ENCODE data around the gene FMNL2. TPM values are rescaled to one million over a fixed set of nuclear protein-coding genes. Genes with fewer than 3 reads are reported as not detected.

The FMNL2 gene
- total RNA-seq, 4 donors from 2014 or later = 5.8 to 19.8 (median 16.9) TPM

GRCh38 chr2:152657043-152657442, 322.1 kb downstream of the FMNL2 start:
- Histone ChIP-seq H3K9me3 (no peaks in the 10 kb centered on the region), H3K27me3 (no peaks in the 10 kb centered on the region), H3K27ac (no peak overlapping the region), H3K4me1 (no peaks in the 10 kb centered on the region), H3K4me3 (no peak overlapping the region), H3K36me3 (peaks cover 0 to 90% (median 16%) of the 10 kb centered on the region in 3 donors)
- intact Hi-C loops (cut with DNase I) = no loop called here
- 70 to 71% methylated on average over 4 of the region's 4 CpGs for WGBS, 2 donors
- TF ChIP-seq POLR2A (IDR thresholded peaks at IDR 0.05) (no peak), CTCF (IDR thresholded peaks at IDR 0.05) (no peak)
- DNase-seq = no peak

- Histone ChIP-seq H3K4me3 (no peak overlapping the region), H3K27me3 (no peaks in the 10 kb centered on the region), H3K4me1 (no peaks in the 10 kb centered on the region), H3K9me3 (no peaks in the 10 kb centered on the region), H3K27ac (no peak overlapping the region), H3K36me3 (peaks cover 0 to 95% (median 21%) of the 10 kb centered on the region in 3 donors)
- WGBS, 2 donors = 54 to 78% methylated on average over 1 of the region's 1 CpG
- intact Hi-C loops (cut with DNase I) = no loop called here
- TF ChIP-seq CTCF (IDR thresholded peaks at IDR 0.05) (no peak), POLR2A (IDR thresholded peaks at IDR 0.05) (no peak)
- no peak for DNase-seq
Observed at GRCh38 chr2:152658221-152658620, 323.2 kb downstream of the FMNL2 start.

GRCh38 chr2:152661076-152661475, 326.1 kb downstream of the FMNL2 start:
- Histone ChIP-seq H3K36me3 (peaks cover under 1 to 100% (median 33%) of the 10 kb centered on the region in 3 donors), H3K9me3 (no peaks in the 10 kb centered on the region), H3K27me3 (no peaks in the 10 kb centered on the region), H3K4me1 (no peaks in the 10 kb centered on the region), H3K27ac (no peak overlapping the region), H3K4me3 (no peak overlapping the region)
- TF ChIP-seq CTCF (IDR thresholded peaks at IDR 0.05) = no peak
- DNase-seq = no peak
- 86 to 97% methylated on average over 4 of the region's 4 CpGs for WGBS, 2 donors
- intact Hi-C loops (cut with DNase I) = no loop called here

- Histone ChIP-seq H3K36me3 (peaks cover 4 to 100% (median 43%) of the 10 kb centered on the region in 3 donors), H3K9me3 (no peaks in the 10 kb centered on the region), H3K4me1 (no peaks in the 10 kb centered on the region), H3K27me3 (no peaks in the 10 kb centered on the region), H3K27ac (no peak overlapping the region), H3K4me3 (no peak overlapping the region)
- intact Hi-C loops (cut with DNase I) = no loop called here
- 88 to 92% methylated on average over 7 of the region's 7 CpGs for WGBS, 2 donors
- TF ChIP-seq POLR2A (IDR thresholded peaks at IDR 0.05) (no peak), CTCF (IDR thresholded peaks at IDR 0.05) (no peak)
- no peak for DNase-seq
Observed at GRCh38 chr2:152664725-152665124, 329.8 kb downstream of the FMNL2 start.

GRCh38 chr2:152674334-152674733, 339.4 kb downstream of the FMNL2 start:
- Histone ChIP-seq H3K4me3 (no peak overlapping the region), H3K9me3 (no peaks in the 10 kb centered on the region), H3K4me1 (no peaks in the 10 kb centered on the region), H3K27me3 (no peaks in the 10 kb centered on the region), H3K27ac (no peak overlapping the region), H3K36me3 (peaks cover 0 to 100% (median 19%) of the 10 kb centered on the region in 3 donors)
- no peak for TF ChIP-seq POLR2A (IDR thresholded peaks at IDR 0.05)
- no peak for TF ChIP-seq CTCF (IDR thresholded peaks at IDR 0.05)
- WGBS, 2 donors = 82 to 94% methylated on average over 4 of the region's 4 CpGs
- DNase-seq = no peak
- intact Hi-C loops (cut with DNase I) = no loop called here

All from esophagus squamous epithelium (tissue), 5 donors.